Testis (tissue), 3 donors: ENCODE results near the gene STRIT1. TPM values are rescaled to one million over a fixed set of nuclear protein-coding genes. Genes with fewer than 3 reads are reported as not detected.

Experiments used
- DNase-seq: peaks from one replicate; pipeline ENCODE4 v3.0.0-alpha.2; 2019
- H3K27ac ChIP-seq, 2 donors: fragments of 200-600 bp; sonication (generic); one replicate each; pipeline ENCODE4 v1.5.1; 2019
- H3K27me3 ChIP-seq: fragments of 200-600 bp; sonication (generic); one replicate; pipeline ENCODE4 v1.5.1; 2019
- H3K36me3 ChIP-seq: fragments of 200-600 bp; sonication (generic); one replicate; pipeline ENCODE4 v1.5.1; 2017; ENCODE audit warnings: low read depth; ENCODE audit errors: missing control alignments
- H3K4me1 ChIP-seq: fragments of 200-600 bp; sonication (generic); one replicate; pipeline ENCODE4 v1.5.1; 2019
- H3K4me3 ChIP-seq, 2 donors: fragments of 200-600 bp; sonication (generic); one replicate each; pipeline ENCODE4 v1.5.1; 2017 to 2019
- H3K9me3 ChIP-seq: fragments of 200-600 bp; sonication (generic); one replicate; pipeline ENCODE4 v1.5.1; 2017
- CTCF ChIP-seq, 3 experiments: fragments of 450-650 bp in 2 of 3; fragments of 200-600 bp in 1 of 3; sonication (generic) in 1 of 3; IDR thresholded peaks; one replicate each; pipeline ENCODE4 v1.5.1; 2016 to 2019; ENCODE audit warnings: antibody characterized with exemption in 3 of 3, mild to moderate bottlenecking in 2 of 3, moderate library complexity in 1 of 3
- POLR2A ChIP-seq: fragments of 450-650 bp; IDR thresholded peaks from one replicate; pipeline ENCODE4 v1.6.1; 2017; ENCODE audit warnings: antibody characterized with exemption, mild to moderate bottlenecking, moderate library complexity
- WGBS, 2 donors: methylation state at CpG; one replicate each; pipeline ENCODE4 v1.1.5; 2018; 5-methylcytosine and 5-hydroxymethylcytosine counted together
- intact Hi-C: fragments of 100-400 bp; cut with DNase I; formaldehyde crosslinking; loops from one replicate; pipeline ENCODE4 v1.15.1; 2023; ENCODE audit warnings: low total_unique reads
- polyA plus RNA-seq: library from polyadenylated mRNA; stranded (reverse); fragments of 350-450 nt; fragmentation: Illumina TruSeq; extraction: RNeasy Lipid Tissue Mini Kit (QIAGEN cat#74804); gene quantifications from one replicate; pipeline ENCODE4 v1.2.3, GENCODE V29; 2014; ENCODE audit warnings: low read depth, low replicate concordance; ENCODE audit not compliant: insufficient read depth
- total RNA-seq, 2 donors: library from RNA; depleted of rRNA; stranded (reverse); fragments of >200 nt; gene quantifications; one replicate each; pipeline ENCODE4 v1.2.3, GENCODE V29; 2016

The STRIT1 gene
- total and polyA plus RNA-seq, 3 donors from 2014 or later = 2.5 TPM; not detected in 2

- TF ChIP-seq POLR2A = no peak
- no peak for TF ChIP-seq CTCF (IDR thresholded peaks at IDR 0.05)
- H3K9me3 ChIP-seq = no peaks in the 10 kb centered on the region
- DNase-seq = no peak
- intact Hi-C loops = no loop called here
- no peaks in the 10 kb centered on the region for H3K27me3 ChIP-seq
- no peaks in the 10 kb centered on the region for H3K36me3 ChIP-seq
- H3K4me3 ChIP-seq = no peak overlapping the region
- no peak overlapping the region for H3K27ac ChIP-seq
- 88 to 96% methylated on average over 2 of the region's 2 CpGs for WGBS, 2 donors
- no peaks in the 10 kb centered on the region for H3K4me1 ChIP-seq
Observed at GRCh38 chr3:155327871-155328270, 34.4 kb upstream of the STRIT1 start.

- Histone ChIP-seq H3K4me3 (no peak overlapping the region), H3K27me3 (no peaks in the 10 kb centered on the region), H3K9me3 (no peaks in the 10 kb centered on the region), H3K36me3 (no peaks in the 10 kb centered on the region), H3K27ac (no peak overlapping the region), H3K4me1 (peaks cover under 1% of the 10 kb centered on the region)
- DNase-seq = no peak
- intact Hi-C loops = no loop called here
- TF ChIP-seq POLR2A = no peak
- TF ChIP-seq CTCF (IDR thresholded peaks at IDR 0.05) = no peak
- WGBS, 2 donors = 94 to 95% methylated on average over 1 of the region's 1 CpG
Observed at GRCh38 chr3:155327430-155327829, 33.9 kb upstream of the STRIT1 start.

GRCh38 chr3:155326901-155327300 lies 33.4 kb upstream of the STRIT1 start:
- Histone ChIP-seq H3K27ac (no peak overlapping the region), H3K9me3 (no peaks in the 10 kb centered on the region), H3K4me3 (no peak overlapping the region), H3K36me3 (no peaks in the 10 kb centered on the region), H3K27me3 (no peaks in the 10 kb centered on the region), H3K4me1 (peaks cover 3% of the 10 kb centered on the region)
- 85 to 88% methylated on average over 4 of the region's 4 CpGs for WGBS, 2 donors
- DNase-seq = no peak
- no peak for TF ChIP-seq CTCF (IDR thresholded peaks at IDR 0.05)
- TF ChIP-seq POLR2A = no peak
- intact Hi-C loops = no loop called here

GRCh38 chr3:155326244-155326643 lies 32.8 kb upstream of the STRIT1 start:
- Histone ChIP-seq H3K4me1 (peaks cover 3% of the 10 kb centered on the region), H3K27me3 (no peaks in the 10 kb centered on the region), H3K27ac (no peak overlapping the region), H3K4me3 (no peak overlapping the region), H3K9me3 (no peaks in the 10 kb centered on the region), H3K36me3 (no peaks in the 10 kb centered on the region)
- TF ChIP-seq POLR2A (no peak), CTCF (IDR thresholded peaks at IDR 0.05) (no peak)
- intact Hi-C loops = no loop called here
- no peak for DNase-seq
- 57 to 71% methylated on average over 5 of the region's 5 CpGs for WGBS, 2 donors

GRCh38 chr3:155325263-155325835 lies 31.9 kb upstream of the STRIT1 start:
- WGBS, 2 donors = 53 to 58% methylated on average over 10 of the region's 10 CpGs
- TF ChIP-seq POLR2A (no peak), CTCF (IDR thresholded peaks at IDR 0.05) (no peak)
- Histone ChIP-seq H3K36me3 (no peaks in the 10 kb centered on the region), H3K4me3 (peak overlapping the region; percentile 2 to 10), H3K4me1 (peaks cover 3% of the 10 kb centered on the region), H3K27ac (no peak overlapping the region), H3K27me3 (no peaks in the 10 kb centered on the region), H3K9me3 (no peaks in the 10 kb centered on the region)
- intact Hi-C loops = no loop called here
- DNase-seq = no peak
